HK-2 (cell line): ENCODE results near the gene FFAR2.
A peak's percentile ranks its signal among the peaks of the same experiment; 100 is the strongest.
"Not testable (repeated sequence)": the region's sequence is repeated elsewhere in the genome, so short reads cannot be mapped to it uniquely, and the experiment has no call there.

Experiments
- DNase-seq: peaks from one replicate; pipeline ENCODE4 v3.0.0-alpha.2; 2018; ENCODE audit not compliant: unreplicated experiment

FFAR2 gene

DNA sequence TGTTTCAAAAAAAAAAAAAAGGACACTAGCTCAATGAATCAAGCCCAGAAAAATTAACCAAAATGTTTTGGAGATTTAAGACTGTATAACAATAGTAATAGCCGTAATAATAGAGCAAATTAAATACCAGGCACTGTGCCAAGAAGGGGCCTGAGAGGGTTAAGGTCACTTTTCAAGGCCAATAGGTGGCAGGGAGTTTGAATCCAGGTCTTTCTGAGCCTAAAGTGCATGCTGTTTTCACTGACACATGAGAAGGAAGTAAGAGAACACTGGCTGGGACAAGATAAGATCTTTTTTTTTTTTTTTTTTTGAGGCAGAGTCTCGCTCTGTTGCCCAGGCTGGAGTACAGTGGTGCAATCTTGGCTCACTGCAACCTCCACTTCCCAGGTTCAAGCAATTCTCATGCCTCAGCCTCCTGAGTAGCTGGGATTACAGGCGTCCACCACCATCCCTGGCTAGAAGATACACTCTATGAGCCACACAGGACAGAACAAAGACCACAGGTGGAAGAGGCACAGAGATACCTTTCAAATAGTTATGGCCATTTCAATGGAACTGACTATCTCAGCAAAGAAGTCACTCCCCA is 7.7 kb downstream of the FFAR2 start:
- DNase-seq, result no peak

DNA sequence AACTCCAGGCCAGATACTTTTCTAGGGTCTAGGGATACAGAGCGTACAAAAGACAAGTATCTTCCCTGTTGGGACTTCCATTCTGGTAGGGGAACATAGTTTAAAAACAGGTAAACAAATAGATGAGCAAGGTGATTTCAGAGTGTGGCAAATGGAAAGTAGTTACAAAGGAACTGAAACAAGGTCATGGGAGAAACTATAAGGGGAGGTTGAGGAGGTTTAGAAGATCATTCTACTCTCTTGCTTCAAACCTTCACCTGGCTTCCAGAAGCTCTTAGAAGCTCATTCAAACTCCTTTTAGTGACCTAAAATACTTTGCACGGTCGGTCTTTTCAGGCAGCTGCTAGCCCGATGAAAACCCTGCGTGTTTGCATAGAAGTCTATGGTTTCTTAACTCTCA is 9.1 kb downstream of the FFAR2 start:
- no peak for DNase-seq

DNA sequence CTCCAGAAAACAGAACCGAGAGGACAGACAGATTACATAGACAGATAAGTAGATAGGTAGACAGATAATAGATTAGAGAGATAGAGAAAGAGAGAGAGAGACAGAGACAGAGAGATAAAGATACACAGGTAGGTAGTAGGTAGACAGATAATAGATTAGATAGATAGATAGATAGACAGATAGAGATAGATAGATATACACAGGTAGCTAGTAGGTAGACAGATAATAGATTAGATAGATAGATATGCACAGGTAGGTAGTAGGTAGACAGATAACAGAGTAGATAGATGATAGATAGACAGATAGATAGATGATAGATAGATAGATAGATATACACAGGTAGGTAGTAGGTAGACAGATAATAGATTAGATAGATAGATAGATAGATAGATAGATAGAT is 10.1 kb downstream of the FFAR2 start:
- DNase-seq, result no peak

DNA sequence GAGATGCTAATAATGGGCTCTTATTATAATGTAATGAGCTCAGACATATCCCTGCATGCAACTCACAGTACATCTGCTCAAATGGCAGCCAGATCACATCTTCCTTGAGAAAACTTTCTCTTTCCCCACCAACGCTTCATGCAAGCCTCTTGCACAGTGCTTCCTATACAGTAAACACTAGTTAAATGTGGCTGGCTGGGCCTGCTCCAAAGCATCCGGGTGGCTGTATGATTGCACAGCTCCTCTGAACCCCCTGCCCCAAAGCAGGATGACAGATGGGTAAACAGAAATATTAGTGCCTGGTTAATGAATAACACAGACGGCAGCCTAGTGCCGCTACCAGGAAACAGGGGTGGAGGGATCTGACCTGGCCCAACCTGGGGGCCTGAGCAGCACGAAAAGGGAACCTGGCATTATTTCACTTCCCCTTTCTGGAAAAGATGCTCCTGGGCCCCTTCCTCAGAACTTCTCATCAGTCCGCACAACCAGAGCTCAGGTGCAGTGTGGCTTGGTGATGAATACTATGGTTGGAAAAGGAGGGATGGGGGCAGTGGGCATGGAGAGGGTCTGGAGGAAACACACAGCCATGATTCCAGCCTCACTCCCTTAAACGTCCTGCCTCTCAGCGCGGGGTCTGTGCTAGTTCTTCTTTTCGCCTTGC is 10.8 kb downstream of the FFAR2 start:
- DNase-seq, result no peak

DNA sequence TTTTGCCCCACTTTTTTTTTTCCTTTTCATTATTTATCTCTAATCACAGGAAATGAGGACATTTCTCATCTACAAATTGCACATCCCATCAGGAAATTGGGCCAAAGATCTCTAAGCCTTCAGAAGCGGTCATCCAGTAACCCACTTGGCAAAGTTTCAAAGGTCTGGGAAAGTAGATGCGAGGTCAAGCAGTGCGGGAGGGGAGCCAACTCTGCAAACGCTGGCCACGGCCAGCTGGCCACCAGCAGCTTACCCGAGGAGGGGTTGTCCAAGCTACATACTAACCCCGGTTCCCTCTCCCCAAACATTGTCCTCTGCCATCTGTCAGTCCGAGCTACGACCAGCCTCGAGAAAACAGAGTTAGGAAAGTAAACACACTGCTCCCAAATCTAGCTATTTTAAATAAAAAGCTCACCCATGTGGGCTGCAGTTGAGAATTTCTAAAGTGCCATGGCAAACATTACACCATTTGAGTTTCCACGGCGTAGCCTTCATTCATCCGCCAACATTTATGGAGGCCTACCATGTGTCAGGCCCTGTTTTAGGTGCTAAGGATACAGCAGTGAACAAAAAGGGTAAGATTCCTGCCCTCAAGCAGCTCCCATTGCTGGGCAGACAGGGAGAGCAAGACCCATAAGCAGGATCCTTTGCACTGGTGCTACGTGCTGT is 11.5 kb downstream of the FFAR2 start:
- no peak for DNase-seq

DNA sequence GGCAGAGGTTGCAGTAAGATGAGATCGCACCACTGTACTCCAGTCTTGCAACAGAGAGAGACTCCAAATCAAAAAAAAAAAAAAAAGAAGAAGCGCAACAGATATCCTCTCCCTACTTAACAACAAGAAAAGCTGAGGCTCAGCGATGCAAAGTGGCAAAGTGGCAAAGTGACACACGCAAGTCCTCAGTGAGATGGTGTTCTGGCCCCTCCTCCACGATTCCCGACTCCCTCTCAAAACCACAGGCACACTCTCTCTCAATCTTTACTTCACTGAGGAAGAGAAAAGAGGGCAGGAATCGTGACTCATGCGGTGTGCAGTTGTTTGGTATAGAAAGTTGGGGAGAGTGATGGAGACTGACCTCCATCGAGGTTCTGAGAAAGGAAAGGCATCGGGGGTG is 12.6 kb downstream of the FFAR2 start:
- no peak for DNase-seq

DNA sequence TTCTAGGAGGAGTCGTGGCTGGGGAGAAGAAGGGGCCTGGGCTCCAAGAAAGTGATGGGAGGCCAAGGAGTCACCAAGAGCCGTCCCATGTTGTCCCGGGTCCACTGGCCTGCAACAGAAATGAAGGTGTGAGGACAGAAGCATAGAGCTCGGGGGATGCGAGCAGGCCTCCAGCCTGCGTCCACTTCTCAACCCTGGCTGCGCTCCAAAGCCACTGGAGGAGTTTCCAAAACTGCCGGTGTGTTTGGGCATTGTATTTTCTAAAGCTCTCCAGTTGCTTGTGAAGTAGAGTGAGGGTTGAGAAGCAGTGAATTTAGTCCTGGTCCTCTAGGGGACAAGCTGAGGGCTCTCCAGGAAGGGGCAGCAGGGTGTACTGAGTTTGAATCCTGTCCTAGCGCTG is 13.0 kb downstream of the FFAR2 start:
- DNase-seq, result no peak

DNA sequence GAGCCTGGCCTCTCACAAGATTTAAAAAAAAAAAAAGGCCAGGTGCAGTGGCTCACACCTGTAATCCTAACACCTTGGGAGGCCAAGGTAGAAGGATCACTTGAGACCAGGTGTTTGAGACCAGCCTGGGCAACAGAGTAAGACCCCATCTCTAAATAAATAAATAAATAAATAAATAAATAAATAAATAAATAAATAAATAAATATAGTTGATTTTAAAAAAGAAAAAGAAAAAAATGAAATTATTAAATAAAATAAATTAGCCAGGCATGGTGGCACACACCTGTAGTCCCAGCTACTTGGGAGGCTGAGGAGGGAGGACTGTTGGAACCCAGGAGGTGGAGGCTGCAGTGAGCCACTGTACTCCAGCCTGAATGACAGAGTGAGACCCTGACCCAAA is 13.7 kb downstream of the FFAR2 start:
- DNase-seq, result not testable (repeated sequence)

DNA sequence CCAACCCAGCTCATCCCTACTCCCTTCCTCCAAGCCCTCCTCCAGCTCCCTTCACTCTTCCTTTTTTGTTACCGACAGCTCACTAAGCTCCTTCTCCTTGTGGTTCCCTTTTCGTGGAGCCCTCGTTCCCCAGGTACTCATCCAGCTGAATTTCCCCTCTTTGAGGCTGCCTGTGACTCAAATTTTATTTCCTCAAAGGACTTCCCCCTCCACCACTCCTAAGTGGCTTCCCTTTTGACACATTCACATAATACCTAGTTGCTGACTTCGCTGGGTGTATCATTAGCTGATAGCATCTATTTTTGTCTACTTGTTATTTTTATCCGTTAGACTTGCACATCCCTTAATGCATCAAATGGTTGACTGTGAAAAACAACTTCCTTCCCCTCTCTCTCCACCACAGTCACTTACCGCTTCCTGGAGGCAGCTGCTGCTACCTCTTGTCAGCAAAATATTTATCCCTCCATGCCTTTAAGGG is 14.5 kb downstream of the FFAR2 start:
- DNase-seq, result no peak

DNA sequence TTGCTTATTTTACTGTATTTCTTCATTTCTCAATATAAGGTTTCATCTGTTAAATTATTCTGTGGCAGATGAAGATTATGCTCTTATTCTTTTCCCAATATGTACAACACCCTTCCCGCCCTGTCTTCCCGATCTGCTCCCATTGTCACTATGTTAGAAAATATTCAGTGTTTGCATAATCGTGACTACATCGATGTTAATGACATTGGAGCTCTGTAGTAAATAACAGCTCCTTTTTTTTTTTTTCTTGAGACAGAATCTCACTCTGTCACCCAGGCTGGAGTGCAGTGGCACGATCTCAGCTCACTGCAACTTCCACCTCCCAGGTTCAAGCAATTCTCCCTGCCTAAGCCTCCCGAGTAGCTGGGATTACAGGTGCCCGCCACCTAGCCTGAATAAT is 14.9 kb downstream of the FFAR2 start:
- not testable (repeated sequence) for DNase-seq

DNA sequence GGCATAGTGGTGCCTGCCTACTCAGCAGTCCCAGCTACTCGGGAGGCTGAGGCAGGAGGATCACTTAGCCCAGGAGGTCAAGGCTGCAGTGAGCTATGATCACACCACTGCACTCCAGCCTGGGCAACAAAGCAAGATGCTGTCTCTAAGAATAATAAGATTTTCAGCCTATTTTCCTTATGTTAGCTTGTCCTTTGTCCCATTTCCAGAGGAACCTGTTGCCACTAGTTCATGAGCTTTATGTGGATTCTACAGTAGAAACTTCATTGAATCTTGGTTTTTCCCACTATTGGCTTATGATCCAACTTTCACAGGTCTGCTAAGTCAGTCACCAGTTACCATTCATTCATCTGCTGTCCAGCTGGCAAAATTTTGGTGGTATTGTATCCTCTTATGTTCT is 18.2 kb downstream of the FFAR2 start:
- no peak for DNase-seq

DNA sequence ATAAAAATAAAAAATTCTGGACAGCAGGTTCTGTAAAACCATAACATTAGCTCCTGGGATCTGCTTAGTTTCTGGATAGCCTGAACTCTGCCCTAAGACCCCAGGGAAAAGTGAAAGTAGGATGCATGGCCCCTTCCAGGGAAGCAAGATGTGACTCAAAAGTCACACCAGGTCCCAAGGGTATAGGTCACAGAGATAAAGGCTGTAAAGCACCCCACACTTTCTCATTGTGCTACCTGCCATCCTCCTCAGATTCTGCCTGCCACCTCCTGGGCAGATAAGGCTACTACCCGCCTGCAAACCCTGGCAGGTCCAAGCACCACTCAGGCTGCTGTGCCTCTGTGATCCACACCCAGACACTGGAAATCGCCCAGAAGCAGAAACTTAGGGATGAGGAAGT is 20.6 kb downstream of the FFAR2 start:
- peak; percentile 38 for DNase-seq

DNA sequence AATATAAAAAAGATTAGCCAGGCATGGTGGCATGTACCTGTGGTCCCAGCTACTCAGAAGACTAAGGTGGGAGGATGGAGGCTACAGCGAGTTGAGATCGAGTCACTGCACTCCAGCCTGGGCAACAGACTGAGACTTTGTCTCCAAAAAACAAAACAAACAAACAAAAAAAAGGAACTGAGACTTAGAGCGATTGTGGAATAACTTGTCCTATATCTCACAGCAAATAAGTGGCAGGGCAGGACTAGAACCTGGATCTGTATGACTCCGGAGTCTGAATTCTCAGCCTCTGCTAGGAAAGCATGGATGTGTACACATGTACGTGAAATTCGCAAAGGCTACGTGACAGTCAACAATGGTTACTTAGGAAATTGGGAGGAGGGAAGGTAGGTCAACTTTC is 22.1 kb downstream of the FFAR2 start:
- DNase-seq, result no peak

DNA sequence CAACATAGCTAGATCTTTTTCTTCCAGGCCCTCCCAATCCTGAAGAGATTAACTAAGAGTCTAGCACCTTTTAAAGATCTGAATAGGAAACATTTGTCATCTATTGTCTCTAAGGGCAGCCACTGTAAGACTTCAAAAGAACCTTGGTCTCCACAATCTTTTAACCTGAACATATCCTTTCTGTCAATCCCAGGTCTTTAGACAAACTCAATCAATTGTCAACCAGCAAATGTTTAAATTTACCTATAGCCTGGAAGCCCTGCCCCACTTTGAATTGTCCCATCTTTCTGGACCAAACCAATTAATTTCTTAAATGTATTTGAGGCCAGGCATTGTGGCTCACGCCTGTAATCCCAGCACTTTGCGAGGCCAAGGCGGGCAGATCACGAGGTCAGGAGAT is 23.0 kb downstream of the FFAR2 start:
- DNase-seq, result not testable (repeated sequence)

DNA sequence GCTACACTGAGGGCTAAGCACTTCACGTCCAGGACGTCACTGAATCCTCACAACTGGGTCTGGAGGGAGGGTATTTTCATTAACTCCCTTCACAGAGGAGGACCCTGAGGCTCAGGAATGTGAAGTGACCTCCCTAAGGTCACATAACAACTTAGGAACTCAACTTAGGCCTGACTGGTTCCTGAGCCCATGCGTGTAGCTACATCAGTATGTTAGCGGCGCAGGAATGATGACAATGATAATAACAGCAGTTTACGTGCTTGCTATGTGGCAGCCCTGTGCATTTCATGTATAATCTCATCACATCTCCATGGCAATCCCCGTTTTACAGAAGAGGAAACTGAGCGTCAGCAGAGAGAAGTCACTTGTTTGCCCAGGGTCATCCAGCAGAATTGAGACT is 23.9 kb downstream of the FFAR2 start:
- DNase-seq, result no peak

DNA sequence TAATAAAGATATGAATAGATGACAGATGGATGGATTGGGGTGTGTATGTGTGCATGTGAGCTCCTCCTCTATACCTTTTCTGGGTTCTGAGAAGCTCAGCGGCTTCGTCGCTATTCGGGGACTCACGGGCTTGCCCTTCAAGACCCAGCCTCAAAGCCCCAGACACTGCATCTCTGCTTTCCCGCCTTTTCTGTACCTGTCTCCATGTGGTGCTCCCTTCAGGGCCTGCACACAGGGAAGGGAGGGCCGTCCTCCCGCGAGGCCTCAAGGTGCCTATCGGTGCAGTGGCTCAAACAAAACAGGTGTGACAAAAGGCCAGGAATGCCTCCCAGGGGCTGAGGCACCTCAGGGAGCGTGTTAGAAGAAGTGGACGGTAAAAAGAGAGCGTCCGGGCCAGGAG is 26.0 kb downstream of the FFAR2 start:
- no peak for DNase-seq

DNA sequence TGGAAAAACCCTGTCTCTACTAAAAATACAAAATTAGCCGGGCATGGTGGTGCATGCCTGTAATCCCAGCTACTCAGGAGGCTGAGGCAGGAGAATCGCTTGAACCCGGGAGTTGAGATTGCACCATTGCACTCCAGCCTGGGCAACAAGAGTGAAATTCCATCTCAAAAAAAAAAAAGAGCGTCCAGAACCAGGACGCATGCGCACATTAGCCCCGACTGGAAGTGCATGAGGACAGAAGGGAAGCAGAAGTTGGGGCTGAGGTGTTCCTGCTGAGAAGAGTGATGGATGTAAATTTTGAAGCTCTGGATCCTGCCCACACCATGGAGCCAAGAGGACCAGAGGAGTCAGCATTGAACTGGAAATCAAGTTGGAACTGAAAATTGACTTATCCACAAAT is 26.5 kb downstream of the FFAR2 start:
- DNase-seq, result not testable (repeated sequence)

DNA sequence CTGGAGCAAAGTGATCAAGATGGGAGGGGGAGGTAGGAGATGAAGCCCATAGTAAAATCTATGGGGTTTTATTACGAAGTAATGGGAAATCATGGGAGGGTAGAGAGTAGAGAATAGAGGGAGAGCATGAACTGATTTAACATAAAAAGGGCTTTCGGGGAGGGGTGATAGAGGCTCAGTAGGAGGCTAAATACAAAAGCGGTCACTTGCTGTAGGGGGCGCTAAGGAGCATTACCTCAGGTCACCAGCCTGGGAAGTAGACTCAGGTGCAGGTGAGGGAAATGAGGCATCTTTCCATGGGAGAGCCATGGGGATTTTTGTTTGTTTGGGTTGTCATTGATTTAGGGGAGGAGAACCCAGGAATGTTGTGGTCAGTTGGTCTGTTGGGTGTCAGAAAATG is 28.1 kb downstream of the FFAR2 start:
- DNase-seq, result no peak

DNA sequence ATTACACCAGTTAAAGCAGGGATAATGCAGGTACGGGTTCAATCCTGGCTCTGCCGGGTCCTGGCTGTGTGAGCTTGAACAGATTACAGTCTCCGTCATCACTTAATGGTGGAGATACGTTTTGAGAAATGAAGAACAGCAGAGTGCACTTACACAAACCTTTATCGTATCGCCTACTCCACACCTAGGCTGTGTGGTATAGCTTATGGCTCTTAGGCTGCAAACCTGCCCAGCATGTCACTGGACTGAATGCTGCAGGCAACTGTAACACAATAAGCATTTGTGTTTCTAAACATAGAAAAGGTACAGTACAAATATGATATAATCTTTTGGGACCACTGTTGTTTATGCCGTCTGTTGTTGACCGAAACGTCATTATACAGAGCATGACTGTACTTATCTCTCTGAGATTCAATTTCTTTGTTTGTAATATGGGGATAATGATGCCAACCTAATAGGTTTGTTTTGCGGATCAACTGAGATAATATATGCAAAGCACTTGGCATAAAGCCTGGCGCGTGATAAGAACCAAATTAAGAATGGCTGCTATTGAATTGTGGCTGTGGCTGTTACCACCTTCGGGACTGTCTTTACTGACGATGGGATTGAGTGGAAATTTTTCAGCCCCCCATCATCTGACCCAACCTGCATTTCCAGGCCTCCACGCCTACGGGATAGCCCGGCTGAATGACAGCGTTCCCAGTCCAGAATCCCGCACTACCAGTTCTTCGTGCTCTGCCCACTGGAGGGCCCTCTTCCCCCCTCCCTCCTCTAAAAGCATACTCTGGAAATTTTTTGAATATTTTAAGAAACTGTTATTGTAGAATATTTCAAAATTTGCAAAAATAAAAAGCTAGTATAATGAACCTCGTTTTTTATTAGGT is 31.0 kb downstream of the FFAR2 start:
- no peak for DNase-seq

DNA sequence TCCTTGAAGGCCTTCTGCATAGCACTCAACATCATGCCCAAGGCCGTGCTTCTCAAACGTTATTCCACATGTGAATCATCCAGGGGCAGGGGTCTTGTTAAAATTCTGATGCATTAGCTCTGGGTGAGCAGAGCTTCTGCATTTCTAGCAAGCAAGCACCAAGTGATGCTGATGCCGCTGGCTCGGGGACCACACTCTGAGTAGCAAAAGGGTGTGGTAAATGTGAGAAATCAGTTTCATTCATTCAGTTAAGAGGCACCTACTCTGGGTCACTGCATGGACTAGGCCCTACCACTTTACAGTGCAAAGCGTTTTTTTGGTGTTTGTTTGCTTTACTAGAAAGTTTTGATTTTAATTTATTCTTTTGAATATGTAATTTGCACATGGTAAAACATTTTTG is 35.0 kb downstream of the FFAR2 start:
- no peak for DNase-seq

DNA sequence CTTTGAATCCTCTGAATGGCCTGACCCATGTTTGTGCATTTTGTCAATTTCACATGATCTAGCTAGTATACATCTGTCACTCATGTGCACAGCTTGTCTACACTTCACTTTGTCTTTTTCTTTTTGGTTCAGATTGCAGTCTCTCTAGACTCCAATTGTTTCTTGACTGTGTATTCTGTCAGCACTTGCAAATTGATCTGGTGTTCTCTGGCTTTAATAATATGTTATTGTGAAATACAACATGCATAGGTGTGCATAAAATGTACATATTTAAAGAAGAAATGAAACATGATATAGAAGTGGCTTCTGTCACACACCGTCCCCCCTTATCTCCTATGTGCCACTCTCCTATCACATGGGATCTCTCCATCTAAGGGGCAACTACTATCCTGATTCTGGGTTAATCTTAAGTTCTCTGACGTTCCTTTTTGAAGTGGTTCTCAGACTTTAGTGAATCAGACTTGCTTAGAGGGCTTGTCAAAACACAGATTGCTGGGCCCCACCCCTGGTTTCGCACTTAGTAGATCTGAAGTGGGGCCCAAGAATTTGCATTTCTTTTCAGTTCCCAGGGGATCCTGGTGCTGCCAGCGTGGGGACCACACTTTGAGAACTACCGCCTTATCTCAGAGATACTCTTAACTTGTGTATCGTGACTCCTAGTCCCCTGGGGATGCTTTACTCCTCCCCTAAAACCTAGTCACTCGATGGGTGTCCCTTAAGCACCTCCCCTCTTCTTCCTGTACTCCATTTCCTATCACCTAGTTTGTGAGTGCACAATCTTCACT is 36.4 kb downstream of the FFAR2 start:
- no peak for DNase-seq
